Measurements from ENCODE around the gene LRIG3.

Gene LRIG3

GRCh38 chr12:58901664-58902063 is 18.6 kb downstream of the LRIG3 start:
- intact Hi-C loops (cut with DNase I; ENCODE audit: low total_unique reads), result no loop called here
- no peak for TF ChIP-seq CTCF (IDR thresholded peaks at IDR 0.05)
- Histone ChIP-seq H3K27ac (no peak overlapping the region), H3K4me3 (no peak overlapping the region), H3K4me1 (peaks cover 0 to 34% (median 6%) of the 10 kb centered on the region in 4 donors), H3K27me3 (no peaks in the 10 kb centered on the region), H3K36me3 (peaks cover 8 to 15% (median 9%) of the 10 kb centered on the region in 3 donors), H3K9me3 (no peaks in the 10 kb centered on the region)
- no peak for DNase-seq

GRCh38 chr12:58897969-58898368 is 22.3 kb downstream of the LRIG3 start:
- DNase-seq, result no peak
- Histone ChIP-seq H3K4me1 (peaks cover 0 to 56% (median 20%) of the 10 kb centered on the region in 4 donors), H3K27ac (no peak overlapping the region), H3K27me3 (no peaks in the 10 kb centered on the region), H3K36me3 (no peaks in the 10 kb centered on the region), H3K4me3 (no peak overlapping the region), H3K9me3 (no peaks in the 10 kb centered on the region)
- no peak for TF ChIP-seq CTCF (IDR thresholded peaks at IDR 0.05)
- intact Hi-C loops (cut with DNase I; ENCODE audit: low total_unique reads), result no loop called here

- peaks cover 0 to 71% (median 20%) of the 10 kb centered on the region in 4 donors for H3K4me1 ChIP-seq
- H3K4me3 ChIP-seq, result no peak overlapping the region
- H3K9me3 ChIP-seq, result no peaks in the 10 kb centered on the region
- intact Hi-C loops (cut with DNase I; ENCODE audit: low total_unique reads), result no loop called here
- H3K36me3 ChIP-seq, result no peaks in the 10 kb centered on the region
- no peaks in the 10 kb centered on the region for H3K27me3 ChIP-seq
- no peak overlapping the region for H3K27ac ChIP-seq
- no peak for TF ChIP-seq CTCF (IDR thresholded peaks at IDR 0.05)
- DNase-seq, result no peak
Observed at GRCh38 chr12:58896278-58896677, 24.0 kb downstream of the LRIG3 start.

GRCh38 chr12:58895053-58895452 is 25.3 kb downstream of the LRIG3 start:
- H3K4me1 ChIP-seq, result peaks cover 0 to 71% (median 20%) of the 10 kb centered on the region in 4 donors
- H3K4me3 ChIP-seq, result no peak overlapping the region
- intact Hi-C loops (cut with DNase I; ENCODE audit: low total_unique reads), result no loop called here
- no peaks in the 10 kb centered on the region for H3K9me3 ChIP-seq
- H3K36me3 ChIP-seq, result peaks cover 0 to 3% (median 2%) of the 10 kb centered on the region in 3 donors
- DNase-seq, result no peak
- TF ChIP-seq CTCF (IDR thresholded peaks at IDR 0.05), result no peak
- H3K27ac ChIP-seq, result no peak overlapping the region
- H3K27me3 ChIP-seq, result no peaks in the 10 kb centered on the region

- H3K27me3 ChIP-seq, result no peaks in the 10 kb centered on the region
- intact Hi-C loops (cut with DNase I; ENCODE audit: low total_unique reads), result no loop called here
- no peaks in the 10 kb centered on the region for H3K9me3 ChIP-seq
- no peak for TF ChIP-seq CTCF (IDR thresholded peaks at IDR 0.05)
- H3K4me3 ChIP-seq, result no peak overlapping the region
- peak overlapping the region in 1 of 2 donors; percentile 12 for H3K27ac ChIP-seq
- H3K4me1 ChIP-seq, result peaks cover 0 to 69% (median 22%) of the 10 kb centered on the region in 4 donors
- H3K36me3 ChIP-seq, result peaks cover 10 to 13% (median 12%) of the 10 kb centered on the region in 3 donors
- no peak for DNase-seq
Observed at GRCh38 chr12:58894040-58894439, 26.3 kb downstream of the LRIG3 start.

GRCh38 chr12:58893495-58893894 is 26.8 kb downstream of the LRIG3 start:
- H3K27ac ChIP-seq, result no peak overlapping the region
- H3K27me3 ChIP-seq, result no peaks in the 10 kb centered on the region
- no peaks in the 10 kb centered on the region for H3K9me3 ChIP-seq
- TF ChIP-seq CTCF (IDR thresholded peaks at IDR 0.05), result no peak
- H3K4me1 ChIP-seq, result peaks cover 0 to 67% (median 19%) of the 10 kb centered on the region in 4 donors
- peaks cover 12 to 17% (median 14%) of the 10 kb centered on the region in 3 donors for H3K36me3 ChIP-seq
- intact Hi-C loops (cut with DNase I; ENCODE audit: low total_unique reads), result no loop called here
- no peak for DNase-seq
- no peak overlapping the region for H3K4me3 ChIP-seq
